VCaP (cell line): Measurements from ENCODE around the gene PKIB.

ENCODE experiments used
- H3K27ac ChIP-seq: fragments of 450-650 bp; 2 replicates; pipeline ENCODE4 v1.5.1; 2017
- TF ChIP-seq, protein P1 (sequence below): fragments of 450-650 bp; conservative IDR thresholded peaks from 2 replicates; pipeline ENCODE4 v1.5.1; 2017; ENCODE audit warnings: mild to moderate bottlenecking, moderate library complexity

Gene PKIB

DNA sequence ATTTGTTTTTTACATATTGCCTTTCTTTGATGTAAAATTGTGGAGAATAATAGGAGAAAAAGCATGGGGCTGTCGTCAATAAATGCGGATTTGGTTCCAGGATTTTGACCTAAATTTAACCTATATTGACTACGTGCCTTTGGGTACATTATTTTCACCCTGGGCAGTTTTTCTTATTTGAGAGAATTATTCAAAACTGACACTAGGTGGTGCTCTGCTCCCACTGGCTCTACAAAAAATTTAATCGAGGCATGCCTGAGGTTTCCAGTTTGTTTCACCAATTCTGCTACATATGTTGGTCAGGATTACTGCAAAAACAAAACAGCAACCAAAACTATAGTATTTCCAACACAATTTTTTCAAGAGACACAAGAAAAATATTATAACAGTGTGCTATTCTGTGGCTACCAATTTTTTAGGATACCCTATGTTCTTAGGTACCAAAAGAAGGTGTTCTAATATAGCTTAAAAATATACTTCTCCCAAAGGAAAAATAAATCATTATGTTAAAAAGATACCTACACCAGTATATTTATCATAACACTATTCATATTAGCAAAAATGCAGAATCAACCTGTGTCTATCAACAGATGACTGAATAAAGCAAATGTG lies 120.7 kb downstream of the PKIB start:
- no peak overlapping the region for H3K27ac ChIP-seq
- TF ChIP-seq, protein P1, sequence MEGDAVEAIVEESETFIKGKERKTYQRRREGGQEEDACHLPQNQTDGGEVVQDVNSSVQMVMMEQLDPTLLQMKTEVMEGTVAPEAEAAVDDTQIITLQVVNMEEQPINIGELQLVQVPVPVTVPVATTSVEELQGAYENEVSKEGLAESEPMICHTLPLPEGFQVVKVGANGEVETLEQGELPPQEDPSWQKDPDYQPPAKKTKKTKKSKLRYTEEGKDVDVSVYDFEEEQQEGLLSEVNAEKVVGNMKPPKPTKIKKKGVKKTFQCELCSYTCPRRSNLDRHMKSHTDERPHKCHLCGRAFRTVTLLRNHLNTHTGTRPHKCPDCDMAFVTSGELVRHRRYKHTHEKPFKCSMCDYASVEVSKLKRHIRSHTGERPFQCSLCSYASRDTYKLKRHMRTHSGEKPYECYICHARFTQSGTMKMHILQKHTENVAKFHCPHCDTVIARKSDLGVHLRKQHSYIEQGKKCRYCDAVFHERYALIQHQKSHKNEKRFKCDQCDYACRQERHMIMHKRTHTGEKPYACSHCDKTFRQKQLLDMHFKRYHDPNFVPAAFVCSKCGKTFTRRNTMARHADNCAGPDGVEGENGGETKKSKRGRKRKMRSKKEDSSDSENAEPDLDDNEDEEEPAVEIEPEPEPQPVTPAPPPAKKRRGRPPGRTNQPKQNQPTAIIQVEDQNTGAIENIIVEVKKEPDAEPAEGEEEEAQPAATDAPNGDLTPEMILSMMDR: peak; percentile 94

DNA sequence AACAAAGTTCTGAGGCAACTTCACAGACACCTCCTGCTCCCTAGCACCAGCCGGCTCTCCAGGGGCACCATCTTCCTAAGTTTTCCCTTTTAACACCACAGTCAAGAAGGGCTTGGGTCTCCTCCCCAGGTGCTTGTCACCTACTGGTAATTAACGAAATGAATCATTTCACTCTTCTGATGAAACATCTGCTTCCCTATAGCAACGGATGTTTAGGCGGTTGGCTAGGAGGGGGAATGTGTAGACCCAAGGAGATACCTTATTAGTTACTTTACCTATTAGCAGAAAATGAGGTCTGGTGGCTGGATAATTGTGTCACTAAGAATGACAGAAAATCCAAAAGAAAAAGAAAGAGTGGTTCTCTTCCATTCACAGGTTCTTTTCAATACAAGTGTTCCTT lies 123.1 kb downstream of the PKIB start:
- TF ChIP-seq, protein P1: no peak

DNA sequence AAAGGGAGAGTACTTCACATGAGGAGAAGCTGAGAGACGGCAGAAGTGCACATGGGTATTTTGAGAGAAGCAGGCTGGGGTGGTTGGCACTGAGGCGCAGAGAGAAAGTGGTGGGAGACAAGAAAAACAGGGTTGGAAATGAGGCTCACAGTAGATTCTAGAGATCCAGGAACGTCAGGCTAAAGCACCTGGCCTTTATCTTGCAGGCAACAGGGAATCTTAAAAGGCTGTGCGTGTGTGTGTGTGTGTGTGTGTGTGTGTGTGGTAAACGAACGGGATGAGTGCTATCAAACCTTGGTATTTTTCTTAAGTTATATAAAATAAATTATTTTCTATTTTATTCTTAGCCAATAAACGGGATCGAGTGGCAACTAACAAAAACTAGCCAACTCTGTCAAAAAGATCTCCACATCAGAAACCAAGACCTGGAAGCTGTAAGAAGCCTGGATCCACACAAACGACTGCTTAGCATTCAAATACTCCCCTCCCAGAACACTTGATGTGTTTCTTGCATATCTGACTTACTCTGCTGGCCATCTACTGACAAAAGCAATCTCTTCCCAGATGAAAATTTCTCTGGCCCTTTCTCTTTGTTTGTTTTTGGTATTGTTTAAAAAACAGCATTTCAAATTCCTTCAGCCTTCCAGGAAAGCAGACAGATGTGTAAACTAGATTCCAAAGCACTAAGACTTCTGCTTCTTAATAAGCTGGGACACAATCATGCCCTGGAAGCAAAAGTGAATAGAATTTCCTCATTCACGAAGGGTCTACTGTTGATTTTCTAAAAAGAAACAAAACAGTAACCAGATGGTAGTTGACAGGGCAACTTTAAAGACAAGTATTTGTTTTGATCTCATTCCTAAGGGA lies 124.6 kb downstream of the PKIB start:
- TF ChIP-seq, protein P1: no peak
- H3K27ac ChIP-seq: no peak overlapping the region

More for the DNA sequence above, 123.1 kb downstream of the PKIB start:
- no peak overlapping the region for H3K27ac ChIP-seq

DNA sequence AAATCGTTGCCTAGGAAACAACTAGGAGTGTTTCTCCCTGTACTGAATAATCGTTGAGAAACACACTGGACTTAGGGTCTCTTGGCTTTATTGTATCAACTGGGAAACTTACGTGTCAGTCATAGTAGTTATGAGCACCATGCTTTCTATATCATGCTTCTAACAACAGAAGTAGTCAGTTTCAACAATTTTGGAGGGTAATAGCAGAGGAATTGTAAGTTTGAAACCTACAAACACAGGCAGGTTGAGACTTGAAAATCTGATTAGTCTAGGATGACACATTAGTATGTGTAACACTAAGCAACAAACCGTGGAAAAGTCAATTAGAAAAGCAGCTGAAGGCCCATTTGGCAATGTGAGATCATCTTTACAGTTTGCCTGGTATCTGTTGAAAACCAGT lies 125.4 kb downstream of the PKIB start:
- TF ChIP-seq, protein P1: no peak
- no peak overlapping the region for H3K27ac ChIP-seq

DNA sequence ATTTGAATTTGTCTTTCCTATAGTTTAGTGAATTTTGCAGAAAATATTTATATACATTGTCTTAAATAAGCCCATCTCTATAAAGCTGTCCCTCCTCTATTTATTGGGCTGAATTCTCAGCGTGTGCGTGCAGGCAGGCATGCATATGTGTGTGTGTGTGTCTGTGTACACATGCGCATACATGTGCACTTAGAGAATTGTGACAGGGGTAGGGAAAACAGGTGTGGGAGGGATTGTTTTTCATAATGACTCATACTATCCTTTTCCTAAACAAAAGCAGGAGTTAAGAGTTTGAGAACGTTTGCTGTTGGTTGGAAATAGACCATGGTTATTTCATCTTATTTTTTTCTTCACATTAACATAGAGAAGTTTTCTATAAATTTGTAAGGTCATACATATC lies 126.0 kb downstream of the PKIB start:
- H3K27ac ChIP-seq: no peak overlapping the region
- TF ChIP-seq, protein P1: no peak

DNA sequence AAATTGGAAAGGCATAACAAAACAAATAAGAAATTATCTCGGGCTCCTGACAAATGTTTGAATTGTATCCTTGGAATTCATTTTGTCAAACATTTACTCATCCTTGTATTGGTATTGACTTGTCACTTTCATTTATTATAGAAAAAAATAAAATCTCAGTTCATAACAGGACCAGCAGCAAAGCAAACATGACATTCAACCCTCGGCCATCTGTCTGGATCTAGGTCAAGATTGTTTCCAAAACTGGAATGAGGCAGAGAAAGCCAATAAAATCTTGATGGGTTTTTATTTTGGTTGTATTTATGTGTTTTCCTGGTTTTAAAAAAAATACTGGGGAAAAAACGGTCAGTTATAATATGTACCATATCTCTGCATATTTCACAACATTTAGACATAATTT lies 126.4 kb downstream of the PKIB start:
- H3K27ac ChIP-seq: no peak overlapping the region
- TF ChIP-seq, protein P1: no peak

DNA sequence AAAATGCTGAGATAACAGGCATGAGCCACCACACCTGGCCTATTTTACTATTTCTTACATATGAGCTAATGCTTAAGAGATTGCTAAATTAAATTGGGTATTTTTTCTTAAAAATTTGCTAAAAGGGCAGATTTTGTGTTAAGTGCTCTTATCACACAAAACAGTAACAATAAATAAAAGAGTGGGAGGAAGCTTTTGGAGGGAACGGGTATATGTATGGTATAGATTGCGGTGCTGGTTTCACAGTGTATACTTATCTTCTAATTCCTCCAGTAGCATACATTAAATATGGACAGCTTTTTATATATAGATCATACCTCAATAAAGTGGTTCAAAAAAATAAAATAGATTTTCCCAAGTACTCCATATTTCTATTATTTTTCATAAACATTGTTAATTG lies 129.9 kb downstream of the PKIB start:
- TF ChIP-seq, protein P1: no peak
- H3K27ac ChIP-seq: no peak overlapping the region
